Liver (tissue), 9 donors: ENCODE results near the gene ALK. TPM values are rescaled to one million over a fixed set of nuclear protein-coding genes. Genes with fewer than 3 reads are reported as not detected.

Experiments
- DNase-seq: peaks from one replicate; pipeline ENCODE4 v3.0.0-alpha.2; 2017; ENCODE audit warnings: low spot score
- H3K27ac ChIP-seq, 2 donors: one replicate each; pipeline ENCODE4 v1.7.0; 2013; ENCODE audit warnings: inconsistent platforms in 2 of 2, low read length in 2 of 2, control low read depth in 1 of 2, low read depth in 1 of 2, mild to moderate bottlenecking in 1 of 2
- H3K27me3 ChIP-seq, 4 donors: one replicate each; pipeline versions ENCODE4 v1.6.1 to v1.7.0; 2013; ENCODE audit warnings: low read length in 3 of 4, inconsistent platforms in 1 of 4, mild to moderate bottlenecking in 1 of 4, moderate library complexity in 1 of 4; ENCODE audit not compliant: control insufficient read depth in 4 of 4, insufficient read depth in 4 of 4
- H3K36me3 ChIP-seq, 4 donors: one replicate each; pipeline versions ENCODE4 v1.6.1 to v1.7.0; 2013; ENCODE audit warnings: low read length in 3 of 4, mild to moderate bottlenecking in 3 of 4, low read depth in 1 of 4, moderate library complexity in 1 of 4; ENCODE audit not compliant: control insufficient read depth in 4 of 4, insufficient read depth in 3 of 4
- H3K4me1 ChIP-seq, 4 donors: one replicate each; pipeline versions ENCODE4 v1.6.1 to v1.7.0; 2013; ENCODE audit warnings: low read length in 3 of 4, mild to moderate bottlenecking in 3 of 4, moderate library complexity in 1 of 4; ENCODE audit not compliant: control insufficient read depth in 4 of 4, insufficient read depth in 4 of 4
- H3K4me3 ChIP-seq, 3 donors: one replicate each; pipeline versions ENCODE4 v1.6.1 to v1.7.0; 2013; ENCODE audit warnings: low read length in 3 of 3, control low read depth in 1 of 3, low read depth in 1 of 3, mild to moderate bottlenecking in 1 of 3
- H3K9ac ChIP-seq, 2 donors: one replicate each; pipeline ENCODE4 v1.7.0; 2013; ENCODE audit warnings: low read length in 2 of 2, mild to moderate bottlenecking in 2 of 2, moderate library complexity in 2 of 2, control low read depth in 1 of 2, low read depth in 1 of 2
- H3K9me3 ChIP-seq, 4 donors: one replicate each; pipeline versions ENCODE4 v1.6.1 to v1.7.0; 2013; ENCODE audit warnings: low read length in 3 of 4; ENCODE audit not compliant: control insufficient read depth in 4 of 4
- ATF3 ChIP-seq: IDR thresholded peaks from 2 replicates; pipeline ENCODE4 v1.6.1; 2016; ENCODE audit warnings: antibody characterized with exemption
- CTCF ChIP-seq: fragments of 150-350 bp; IDR thresholded peaks from 2 replicates; pipeline ENCODE4 v1.5.1; 2017; ENCODE audit warnings: improper control_type of control experiment, low read depth, low read length; ENCODE audit not compliant: missing input control
- EGR1 ChIP-seq, 2 donors: IDR thresholded peaks; 2 replicates each; pipeline ENCODE4 v1.6.1; 2016 to 2018; ENCODE audit warnings: antibody characterized with exemption in 2 of 2, low read depth in 2 of 2
- FOXA1 ChIP-seq: IDR thresholded peaks from 2 replicates; pipeline ENCODE4 v1.6.1; 2016; ENCODE audit warnings: antibody characterized with exemption
- FOXA2 ChIP-seq: IDR thresholded peaks from 2 replicates; pipeline ENCODE4 v1.6.1; 2016; ENCODE audit warnings: antibody characterized with exemption
- GABPA ChIP-seq, 2 donors: IDR thresholded peaks in 1 of 2; conservative IDR thresholded peaks in 1 of 2; 2 replicates each; pipeline ENCODE4 v1.6.1; 2016; ENCODE audit warnings: antibody characterized with exemption in 2 of 2, mild to moderate bottlenecking in 1 of 2, moderate library complexity in 1 of 2
- HNF4A ChIP-seq, 2 donors: conservative IDR thresholded peaks; 2 replicates each; pipeline ENCODE4 v1.6.1; 2016; ENCODE audit warnings: antibody characterized with exemption in 2 of 2, mild to moderate bottlenecking in 2 of 2
- HNF4G ChIP-seq: IDR thresholded peaks from 2 replicates; pipeline ENCODE4 v1.6.1; 2016; ENCODE audit warnings: antibody characterized with exemption
- JUND ChIP-seq, 2 donors: IDR thresholded peaks; 2 replicates each; pipeline ENCODE4 v1.6.1; 2016; ENCODE audit warnings: antibody characterized with exemption in 2 of 2
- MAX ChIP-seq: IDR thresholded peaks from 2 replicates; pipeline ENCODE4 v1.6.1; 2016; ENCODE audit warnings: antibody characterized with exemption
- NR2F2 ChIP-seq: IDR thresholded peaks from 2 replicates; pipeline ENCODE4 v1.6.1; 2016; ENCODE audit warnings: antibody characterized with exemption
- RAD21 ChIP-seq, 2 donors: IDR thresholded peaks; 2 replicates each; pipeline ENCODE4 v1.6.1; 2016; ENCODE audit warnings: antibody characterized with exemption in 2 of 2, mild to moderate bottlenecking in 2 of 2
- REST ChIP-seq: IDR thresholded peaks from 2 replicates; pipeline ENCODE4 v1.6.1; 2016; ENCODE audit warnings: antibody characterized with exemption, mild to moderate bottlenecking
- RXRA ChIP-seq, 2 donors: IDR thresholded peaks; 2 replicates each; pipeline ENCODE4 v1.6.1; 2017 to 2018; ENCODE audit warnings: antibody characterized with exemption in 2 of 2, mild to moderate bottlenecking in 1 of 2
- SP1 ChIP-seq: IDR thresholded peaks from 2 replicates; pipeline ENCODE4 v1.6.1; 2018; ENCODE audit warnings: antibody characterized with exemption, mild to moderate bottlenecking
- TAF1 ChIP-seq: conservative IDR thresholded peaks from 2 replicates; pipeline ENCODE4 v1.6.1; 2016; ENCODE audit warnings: antibody characterized with exemption, mild to moderate bottlenecking
- YY1 ChIP-seq: IDR thresholded peaks from 2 replicates; pipeline ENCODE4 v1.6.1; 2016; ENCODE audit warnings: antibody characterized with exemption, mild to moderate bottlenecking
- ZBTB33 ChIP-seq: IDR thresholded peaks from 2 replicates; pipeline ENCODE4 v1.6.1; 2016; ENCODE audit warnings: antibody characterized with exemption
- WGBS: extraction: QIAGEN DNeasy Blood & Tissue Kit; methylation state at CpG from one replicate; pipeline ENCODE4 v1.1.7; 2013; 5-methylcytosine and 5-hydroxymethylcytosine counted together
- polyA plus RNA-seq, 2 donors: library from polyadenylated mRNA; stranded (reverse) in 1 of 2; unstranded in 1 of 2; fragments of 200-250 nt in 1 of 2; fragments of >200 nt in 1 of 2; fragmentation: Nextera tagmentation in 1 of 2; extraction: Ambion mirVana in 1 of 2; gene quantifications; one replicate each; pipeline versions ENCODE4 v1.2.1 to v1.2.3, GENCODE V29; 2013 to 2015
- total RNA-seq, 2 donors: library from RNA; depleted of rRNA; stranded (reverse); fragments of >200 nt; gene quantifications; one replicate each; pipeline ENCODE4 v1.2.3, GENCODE V29; 2014
- donor health status: healthy.
- donor health status: healthy.
- donor health status: healthy.
- donor health status: healthy.
- donor health status: healthy.

Gene ALK
- total and polyA plus RNA-seq, 4 donors: under 0.01 TPM; not detected in 3

GRCh38 chr2:29250977-29251376, 670.4 kb downstream of the ALK start:
- no peak overlapping the region for H3K27ac ChIP-seq
- H3K27me3 ChIP-seq: no peaks in the 10 kb centered on the region
- H3K36me3 ChIP-seq: no peaks in the 10 kb centered on the region
- H3K9me3 ChIP-seq: no peaks in the 10 kb centered on the region
- DNase-seq: no peak
- H3K9ac ChIP-seq: no peak overlapping the region
- H3K4me1 ChIP-seq: no peaks in the 10 kb centered on the region
- WGBS: 92% methylated on average over 7 of the region's 7 CpGs
- TF ChIP-seq RXRA (IDR thresholded peaks at IDR 0.05) (no peak), ZBTB33 (no peak)
- no peak overlapping the region for H3K4me3 ChIP-seq

GRCh38 chr2:29249666-29250253, 671.6 kb downstream of the ALK start:
- H3K27ac ChIP-seq: no peak overlapping the region
- H3K9me3 ChIP-seq: no peaks in the 10 kb centered on the region
- WGBS: 61% methylated on average over 11 of the region's 11 CpGs
- TF ChIP-seq NR2F2 (no peak), HNF4G (no peak), RXRA (IDR thresholded peaks at IDR 0.05) (no peak), CTCF (no peak), TAF1 (no peak), FOXA2 (no peak), HNF4A (conservative IDR thresholded peaks at IDR 0.05) (no peak), YY1 (no peak), FOXA1 (no peak), RAD21 (IDR thresholded peaks at IDR 0.05) (no peak), REST (no peak), ATF3 (no peak), SP1 (no peak), EGR1 (IDR thresholded peaks at IDR 0.05; ENCODE audit: low read depth in 2 of 2) (no peak), GABPA (IDR thresholded peaks at IDR 0.05 in 1 of 2, conservative IDR thresholded peaks at IDR 0.05 in 1 of 2) (no peak), JUND (IDR thresholded peaks at IDR 0.05) (no peak), ZBTB33 (no peak), MAX (no peak)
- H3K36me3 ChIP-seq: no peaks in the 10 kb centered on the region
- DNase-seq: no peak
- no peaks in the 10 kb centered on the region for H3K27me3 ChIP-seq
- no peak overlapping the region for H3K9ac ChIP-seq
- H3K4me1 ChIP-seq: no peaks in the 10 kb centered on the region
- no peak overlapping the region for H3K4me3 ChIP-seq
